WI38 (cell line): Measurements from ENCODE around the gene GNAI2.

ENCODE experiments used
- H3K4me3 ChIP-seq: 2 replicates; pipeline ENCODE4 v1.5.1; 2011; ENCODE audit warnings: low read depth, mild to moderate bottlenecking, control low read depth, low read length
- TF ChIP-seq, protein P1 (sequence below): IDR thresholded peaks from 2 replicates; pipeline ENCODE4 v1.5.1; 2012; ENCODE audit warnings: low read depth, mild to moderate bottlenecking, control low read depth, low read length

Gene GNAI2

DNA sequence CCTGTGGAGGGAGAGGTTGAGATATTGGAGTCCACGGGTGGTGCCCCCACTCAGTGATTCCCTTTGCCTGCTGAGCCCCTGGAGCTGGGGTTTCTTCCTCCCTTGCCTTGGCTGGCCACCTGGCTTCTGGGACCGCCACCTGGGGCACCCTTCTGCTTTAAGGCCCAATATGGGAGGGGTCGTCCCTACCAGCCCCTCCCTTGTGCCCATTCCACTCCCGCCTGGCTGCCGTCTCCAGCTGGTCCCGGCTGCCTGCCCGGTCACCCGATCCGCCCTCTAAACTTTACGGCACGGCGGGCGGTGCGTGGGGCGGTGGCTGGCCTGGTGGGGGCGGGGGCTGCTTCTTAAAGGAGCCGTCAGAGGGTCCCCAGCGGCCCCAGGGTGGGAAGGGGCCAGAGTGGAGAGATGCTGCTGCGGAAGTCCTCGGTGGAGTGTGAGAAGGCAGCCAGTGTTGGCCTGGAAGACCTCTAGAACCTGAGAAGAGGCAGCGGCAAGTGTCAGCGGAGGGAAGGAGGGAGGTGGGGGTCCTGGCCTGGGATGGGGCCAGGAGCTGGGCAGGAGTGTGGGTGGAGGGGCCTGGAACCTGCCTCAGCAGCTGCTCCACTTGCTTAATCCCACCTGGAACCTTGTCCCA, 31.4 kb downstream of the GNAI2 start:
- TF ChIP-seq, protein P1, sequence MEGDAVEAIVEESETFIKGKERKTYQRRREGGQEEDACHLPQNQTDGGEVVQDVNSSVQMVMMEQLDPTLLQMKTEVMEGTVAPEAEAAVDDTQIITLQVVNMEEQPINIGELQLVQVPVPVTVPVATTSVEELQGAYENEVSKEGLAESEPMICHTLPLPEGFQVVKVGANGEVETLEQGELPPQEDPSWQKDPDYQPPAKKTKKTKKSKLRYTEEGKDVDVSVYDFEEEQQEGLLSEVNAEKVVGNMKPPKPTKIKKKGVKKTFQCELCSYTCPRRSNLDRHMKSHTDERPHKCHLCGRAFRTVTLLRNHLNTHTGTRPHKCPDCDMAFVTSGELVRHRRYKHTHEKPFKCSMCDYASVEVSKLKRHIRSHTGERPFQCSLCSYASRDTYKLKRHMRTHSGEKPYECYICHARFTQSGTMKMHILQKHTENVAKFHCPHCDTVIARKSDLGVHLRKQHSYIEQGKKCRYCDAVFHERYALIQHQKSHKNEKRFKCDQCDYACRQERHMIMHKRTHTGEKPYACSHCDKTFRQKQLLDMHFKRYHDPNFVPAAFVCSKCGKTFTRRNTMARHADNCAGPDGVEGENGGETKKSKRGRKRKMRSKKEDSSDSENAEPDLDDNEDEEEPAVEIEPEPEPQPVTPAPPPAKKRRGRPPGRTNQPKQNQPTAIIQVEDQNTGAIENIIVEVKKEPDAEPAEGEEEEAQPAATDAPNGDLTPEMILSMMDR, result no peak
- peak overlapping the region; percentile 59 for H3K4me3 ChIP-seq

DNA sequence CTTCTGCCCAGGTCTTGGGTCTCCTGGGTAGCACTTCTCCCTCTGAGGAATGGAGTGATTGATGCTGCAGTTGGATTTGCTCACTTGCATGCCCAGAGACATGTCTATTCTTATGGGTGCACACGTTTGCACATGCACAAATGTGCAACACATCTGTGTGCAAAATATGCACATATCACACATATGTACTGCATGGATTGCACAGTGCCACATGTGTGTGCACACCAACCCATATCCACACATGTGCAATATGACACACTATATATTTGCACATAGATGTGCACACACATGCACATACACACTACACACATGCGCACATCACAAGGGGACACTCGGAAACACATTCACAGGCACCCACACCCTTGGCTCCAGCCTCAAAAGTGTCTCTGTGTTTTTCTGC, 32.3 kb downstream of the GNAI2 start:
- H3K4me3 ChIP-seq, result no peak overlapping the region; the same call in 1 of the 2 replicates
- TF ChIP-seq, protein P1, result no peak

DNA sequence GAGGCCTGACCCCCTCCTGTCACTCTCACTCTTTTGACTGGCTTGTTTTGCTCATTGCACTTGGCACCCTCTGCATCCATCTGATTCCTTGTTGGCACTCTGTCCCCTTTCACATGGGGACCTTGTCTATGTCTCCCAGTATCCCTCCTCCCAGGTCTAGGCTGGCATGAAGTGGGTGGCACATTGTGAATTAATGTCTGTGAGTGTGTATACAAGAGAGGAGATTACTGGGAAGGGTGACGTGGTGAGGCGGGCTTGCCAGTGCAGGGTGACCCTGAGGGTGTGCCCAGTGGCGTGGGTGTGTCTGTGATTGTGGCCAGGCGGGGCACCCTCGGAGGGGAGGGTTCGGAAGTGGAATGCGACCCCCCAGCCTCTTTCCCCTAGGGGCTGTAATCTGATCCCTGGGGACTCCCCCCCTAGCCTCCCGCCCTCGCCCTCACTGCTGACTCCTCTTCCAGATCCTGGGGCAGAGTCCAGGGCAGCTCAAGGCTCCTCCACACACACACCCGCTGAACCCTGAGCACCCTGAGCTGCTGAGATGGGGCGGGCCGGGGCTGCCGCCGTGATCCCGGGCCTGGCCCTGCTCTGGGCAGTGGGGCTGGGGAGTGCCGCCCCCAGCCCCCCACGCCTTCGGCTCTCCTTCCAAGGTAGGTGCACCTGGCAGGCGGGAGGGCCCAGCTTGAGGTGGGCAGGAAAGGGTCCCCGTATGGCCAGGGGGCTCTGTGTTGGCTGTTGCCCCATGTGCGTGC, 32.9 kb downstream of the GNAI2 start, which contains the start of gene SEMA3B:
TSS of gene SEMA3B (plus strand) at position 445 of the 749 bp plus-strand sequence. CDS start at position 539, 94 bp downstream.
- TF ChIP-seq, protein P1, result no peak
- H3K4me3 ChIP-seq, result peak within 1 kb of the TSS; percentile 56

DNA sequence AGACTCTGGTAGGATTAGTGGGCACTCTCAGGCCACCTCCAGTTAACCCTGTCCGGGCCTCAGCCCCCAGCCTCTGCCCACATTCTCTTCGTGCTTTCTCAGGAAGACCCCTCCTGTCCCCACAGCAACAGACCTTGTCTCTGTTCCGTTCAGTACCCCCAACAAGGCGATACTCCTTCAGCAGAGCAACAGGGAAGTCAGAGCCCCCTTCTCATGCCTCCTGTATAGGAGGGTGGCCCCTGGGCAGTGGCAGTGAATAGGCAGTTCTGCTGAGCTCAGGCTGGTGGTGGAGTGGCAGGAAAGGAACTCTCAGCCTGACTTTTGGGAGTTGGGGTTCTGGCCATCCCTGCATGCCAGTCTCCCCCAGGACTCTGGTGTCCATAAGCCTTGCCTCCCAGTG, 33.5 kb downstream of the GNAI2 start:
- H3K4me3 ChIP-seq, result peak overlapping the region; percentile 56
- TF ChIP-seq, protein P1, result no peak

DNA sequence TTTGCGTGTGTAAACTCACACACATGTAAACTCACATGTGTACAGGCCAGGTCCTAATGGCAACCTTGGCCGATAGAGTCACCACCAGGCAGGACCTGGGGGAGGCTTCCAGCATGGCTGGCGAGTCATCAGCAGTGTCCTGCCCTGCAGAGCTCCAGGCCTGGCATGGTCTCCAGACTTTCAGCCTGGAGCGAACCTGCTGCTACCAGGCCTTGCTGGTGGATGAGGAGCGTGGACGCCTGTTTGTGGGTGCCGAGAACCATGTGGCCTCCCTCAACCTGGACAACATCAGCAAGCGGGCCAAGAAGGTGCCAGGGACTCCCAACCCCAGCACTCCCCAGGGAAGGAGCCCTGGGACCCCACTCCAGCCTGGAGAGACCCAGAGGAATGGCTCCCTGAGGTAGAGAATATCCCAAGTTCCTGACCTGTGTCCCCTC, 34.0 kb downstream of the GNAI2 start:
- H3K4me3 ChIP-seq, result peak overlapping the region; percentile 56
- TF ChIP-seq, protein P1, result no peak

DNA sequence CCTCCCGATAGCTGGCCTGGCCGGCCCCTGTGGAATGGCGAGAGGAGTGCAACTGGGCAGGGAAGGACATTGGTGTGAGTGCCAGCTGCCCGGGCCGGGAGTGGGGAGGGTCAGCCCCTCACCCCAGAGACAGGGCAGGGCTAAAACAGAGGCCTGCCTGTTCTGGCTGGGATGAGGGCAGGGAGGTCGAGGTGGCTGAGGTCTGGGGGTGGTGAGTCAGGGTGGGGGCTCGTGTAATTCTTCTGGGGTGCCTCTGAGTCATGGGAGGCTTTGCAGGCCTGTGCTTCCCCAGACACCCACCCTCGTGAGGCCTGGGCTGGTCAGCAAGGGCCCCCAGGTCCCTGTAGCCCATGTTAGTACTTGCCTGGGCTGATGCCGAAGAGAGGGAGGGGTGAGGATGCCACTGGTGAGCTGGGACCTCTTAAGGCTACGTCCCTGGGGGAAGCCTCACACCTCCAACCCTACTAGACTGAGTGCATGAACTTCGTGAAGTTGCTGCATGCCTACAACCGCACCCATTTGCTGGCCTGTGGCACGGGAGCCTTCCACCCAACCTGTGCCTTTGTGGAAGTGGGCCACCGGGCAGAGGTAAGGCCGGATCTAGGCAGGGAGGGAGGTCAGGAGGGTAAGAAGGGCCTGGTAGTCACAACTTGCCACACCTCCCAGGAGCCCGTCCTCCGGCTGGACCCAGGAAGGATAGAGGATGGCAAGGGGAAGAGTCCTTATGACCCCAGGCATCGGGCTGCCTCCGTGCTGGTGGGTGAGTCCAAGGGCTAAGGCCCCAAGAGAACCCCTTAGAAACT, 34.6 kb downstream of the GNAI2 start:
- TF ChIP-seq, protein P1, result no peak
- H3K4me3 ChIP-seq, result peak overlapping the region; percentile 56
